Measurements from ENCODE around the gene AHCYL1.
"Not testable (repeated sequence)": the region's sequence is repeated elsewhere in the genome, so short reads cannot be mapped to it uniquely, and the experiment has no call there.

AHCYL1 gene

GRCh38 chr1:109984456-109985246, at the start of gene AHCYL1:
AHCYL1 (plus strand) TSS chr1:109984765; CDS start chr1:109985053, 288 bp downstream.
- peak; percentile 99 for DNase-seq (ENCODE audit: low read depth)

- DNase-seq (ENCODE audit: low read depth), result no peak
These were observed 49.1 kb upstream of the AHCYL1 start for GRCh38 chr1:109935451-109935900.

- DNase-seq (ENCODE audit: low read depth), result no peak
These were observed 46.8 kb upstream of the AHCYL1 start for GRCh38 chr1:109937738-109938137.

- DNase-seq (ENCODE audit: low read depth), result no peak
These were observed 46.0 kb upstream of the AHCYL1 start for GRCh38 chr1:109938556-109938955.

GRCh38 chr1:109942434-109942833, 42.1 kb upstream of the AHCYL1 start:
- no peak for DNase-seq (ENCODE audit: low read depth)

- DNase-seq (ENCODE audit: low read depth), result peak; percentile 70
These were observed 40.0 kb upstream of the AHCYL1 start for GRCh38 chr1:109944541-109944940.

- DNase-seq (ENCODE audit: low read depth), result no peak
These were observed 38.1 kb upstream of the AHCYL1 start for GRCh38 chr1:109946511-109946910.

GRCh38 chr1:109947582-109948284, 36.8 kb upstream of the AHCYL1 start:
- no peak for DNase-seq (ENCODE audit: low read depth)

GRCh38 chr1:109948285-109948630, 36.3 kb upstream of the AHCYL1 start:
- no peak for DNase-seq (ENCODE audit: low read depth)

GRCh38 chr1:109950038-109950437, 34.5 kb upstream of the AHCYL1 start:
- no peak for DNase-seq (ENCODE audit: low read depth)

GRCh38 chr1:109950509-109950908, 34.1 kb upstream of the AHCYL1 start:
- no peak for DNase-seq (ENCODE audit: low read depth)

GRCh38 chr1:109951501-109951900, 33.1 kb upstream of the AHCYL1 start:
- DNase-seq (ENCODE audit: low read depth), result not testable (repeated sequence)

- DNase-seq (ENCODE audit: low read depth), result no peak
These were observed 30.5 kb upstream of the AHCYL1 start for GRCh38 chr1:109954041-109954512.

- DNase-seq (ENCODE audit: low read depth), result no peak
These were observed 25.0 kb upstream of the AHCYL1 start for GRCh38 chr1:109959632-109959973.

- peak; percentile 92 for DNase-seq (ENCODE audit: low read depth)
These were observed 24.4 kb upstream of the AHCYL1 start for GRCh38 chr1:109959974-109960744.

- no peak for DNase-seq (ENCODE audit: low read depth)
These were observed 23.8 kb upstream of the AHCYL1 start for GRCh38 chr1:109960745-109961094.

- no peak for DNase-seq (ENCODE audit: low read depth)
These were observed 20.7 kb upstream of the AHCYL1 start for GRCh38 chr1:109963864-109964263.

GRCh38 chr1:109969146-109969829, 15.3 kb upstream of the AHCYL1 start:
- peak; percentile 80 for DNase-seq (ENCODE audit: low read depth)

GRCh38 chr1:109969907-109970306, 14.7 kb upstream of the AHCYL1 start:
- no peak for DNase-seq (ENCODE audit: low read depth)

GRCh38 chr1:109971559-109971958, 13.0 kb upstream of the AHCYL1 start:
- no peak for DNase-seq (ENCODE audit: low read depth)

GRCh38 chr1:109974191-109974590, 10.4 kb upstream of the AHCYL1 start:
- no peak for DNase-seq (ENCODE audit: low read depth)

GRCh38 chr1:109975718-109976117, 8.8 kb upstream of the AHCYL1 start:
- DNase-seq (ENCODE audit: low read depth), result peak; percentile 94

All from EH (cell line).